GM19193 (cell line): ENCODE data around the gene GGA3.

ENCODE experiments used
- POLR2A ChIP-seq: IDR thresholded peaks from 4 replicates; pipeline ENCODE4 v1.6.1; 2011; ENCODE audit not compliant: insufficient read depth, insufficient read length; ENCODE audit errors: extremely low read depth

Gene GGA3

GRCh38 chr17:75285123-75285522 lies 23.7 kb upstream of the GGA3 start:
- TF ChIP-seq POLR2A, result no peak

GRCh38 chr17:75277664-75278071 lies 16.3 kb upstream of the GGA3 start:
- no peak for TF ChIP-seq POLR2A

GRCh38 chr17:75273977-75274708 lies 12.7 kb upstream of the GGA3 start:
- peak; percentile 36 for TF ChIP-seq POLR2A

GRCh38 chr17:75272848-75273184 lies 11.4 kb upstream of the GGA3 start:
- TF ChIP-seq POLR2A, result no peak

- TF ChIP-seq POLR2A, result peak; percentile 49
Observed at GRCh38 chr17:75271955-75272847, 10.8 kb upstream of the GGA3 start.

- TF ChIP-seq POLR2A, result peak; percentile 63
Observed at GRCh38 chr17:75271233-75271954, 10.0 kb upstream of the GGA3 start.

- peak; percentile 66 for TF ChIP-seq POLR2A
Observed at GRCh38 chr17:75270966-75271232, 9.5 kb upstream of the GGA3 start, which contains the start of gene MIF4GD. MIF4GD (minus strand) TSS chr17:75271231; CDS start chr17:75270195, 1,036 bp downstream.

GRCh38 chr17:75270218-75270965 lies 9.0 kb upstream of the GGA3 start:
- TF ChIP-seq POLR2A, result peak; percentile 37

GRCh38 chr17:75269844-75270217 lies 8.4 kb upstream of the GGA3 start:
- no peak for TF ChIP-seq POLR2A

GRCh38 chr17:75267411-75268232 lies 6.2 kb upstream of the GGA3 start:
- peak; percentile 23 for TF ChIP-seq POLR2A

- TF ChIP-seq POLR2A, result no peak
Observed at GRCh38 chr17:75267153-75267410, 5.7 kb upstream of the GGA3 start.

- no peak for TF ChIP-seq POLR2A
Observed at GRCh38 chr17:75266316-75267152, 5.1 kb upstream of the GGA3 start.

- TF ChIP-seq POLR2A, result peak; percentile 30
Observed at GRCh38 chr17:75265614-75266315, 4.4 kb upstream of the GGA3 start.
